Tibial artery (tissue), 4 donors: ENCODE measurements around the gene TSHZ1.

Experiments used
- DNase-seq, 2 donors: peaks; one replicate each; pipeline ENCODE4 v3.0.0-alpha.2; 2019
- H3K27ac ChIP-seq, 2 donors: fragments of 200-600 bp; sonication (generic) in 1 of 2; 1 replicate in 1 of 2; 2 replicates in 1 of 2; pipeline ENCODE4 v1.5.1; 2018 to 2019; ENCODE audit warnings: mild to moderate bottlenecking in 1 of 2
- H3K27me3 ChIP-seq, 2 donors: fragments of 200-600 bp; sonication (generic) in 1 of 2; one replicate each; pipeline versions ENCODE4 v1.5.1 to v1.6.0; 2016 to 2019
- H3K36me3 ChIP-seq, 3 donors: fragments of 200-600 bp; sonication (generic) in 2 of 3; one replicate each; pipeline ENCODE4 v1.5.1; 2016 to 2019; ENCODE audit warnings: mild to moderate bottlenecking in 2 of 3
- H3K4me1 ChIP-seq, 4 donors: fragments of 200-600 bp; sonication (generic) in 2 of 4; 1 replicate in 3 of 4; 2 replicates in 1 of 4; pipeline ENCODE4 v1.5.1; 2016 to 2019
- H3K4me3 ChIP-seq, 2 donors: fragments of 200-600 bp; sonication (generic) in 1 of 2; 1 replicate in 1 of 2; 2 replicates in 1 of 2; pipeline ENCODE4 v1.5.1; 2018 to 2019; ENCODE audit warnings: mild to moderate bottlenecking in 2 of 2
- H3K9me3 ChIP-seq, 3 donors: fragments of 200-600 bp; sonication (generic) in 1 of 3; one replicate each; pipeline ENCODE4 v1.5.1; 2016 to 2019
- CTCF ChIP-seq, 2 experiments: fragments of 200-600 bp in 1 of 2; fragments of 450-650 bp in 1 of 2; IDR thresholded peaks; one replicate each; pipeline ENCODE4 v1.5.1; 2017 to 2019; ENCODE audit warnings: antibody characterized with exemption in 2 of 2, mild to moderate bottlenecking in 1 of 2, moderate library complexity in 1 of 2
- intact Hi-C: fragments of 100-400 bp; cut with DNase I; formaldehyde crosslinking; loops from one replicate; pipeline ENCODE4 v1.15.0; 2023; ENCODE audit warnings: low total_unique reads

TSHZ1 gene

DNA sequence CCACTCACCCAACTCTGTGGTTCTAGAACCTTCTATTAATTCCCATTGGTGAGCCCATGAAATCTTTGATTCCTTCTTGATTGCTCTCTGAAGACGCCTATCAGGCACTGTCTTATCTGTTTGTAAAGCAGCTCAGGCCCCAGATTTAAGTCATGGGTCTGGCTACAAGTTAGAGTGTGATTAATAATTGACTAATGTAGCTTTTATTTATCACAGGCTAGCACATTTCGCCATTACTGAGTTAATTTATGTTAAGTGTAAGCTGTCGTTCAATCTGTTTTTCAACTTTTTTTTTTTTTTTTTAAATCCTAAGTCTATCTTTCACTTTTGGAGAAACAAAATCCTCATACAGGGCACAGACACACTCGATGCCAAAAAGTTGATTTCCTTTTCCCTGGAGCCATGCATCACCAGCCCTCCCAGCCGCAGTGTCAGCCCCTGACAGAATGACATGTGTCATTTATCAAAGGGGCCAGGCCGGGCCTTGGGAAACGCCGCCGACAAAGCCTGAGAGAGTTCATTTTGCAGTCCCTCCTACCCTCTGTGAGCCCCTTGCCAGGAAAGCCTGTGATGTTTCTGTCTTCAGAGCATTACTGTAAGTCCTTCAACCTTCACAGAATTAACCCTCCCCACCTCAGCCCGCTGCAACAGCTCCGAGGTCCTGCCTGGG, 15.8 kb downstream of the TSHZ1 start:
- Histone ChIP-seq H3K36me3 (no peaks in the 10 kb centered on the region), H3K4me1 (peaks cover 0 to 26% (median 10%) of the 10 kb centered on the region in 4 donors), H3K4me3 (peak overlapping the region; percentile 39 to 41), H3K27ac (peak overlapping the region; percentile 41 to 53), H3K27me3 (no peaks in the 10 kb centered on the region), H3K9me3 (no peaks in the 10 kb centered on the region)
- no peak for TF ChIP-seq CTCF (IDR thresholded peaks at IDR 0.05)
- intact Hi-C loops: no loop called here
- no peak for DNase-seq

DNA sequence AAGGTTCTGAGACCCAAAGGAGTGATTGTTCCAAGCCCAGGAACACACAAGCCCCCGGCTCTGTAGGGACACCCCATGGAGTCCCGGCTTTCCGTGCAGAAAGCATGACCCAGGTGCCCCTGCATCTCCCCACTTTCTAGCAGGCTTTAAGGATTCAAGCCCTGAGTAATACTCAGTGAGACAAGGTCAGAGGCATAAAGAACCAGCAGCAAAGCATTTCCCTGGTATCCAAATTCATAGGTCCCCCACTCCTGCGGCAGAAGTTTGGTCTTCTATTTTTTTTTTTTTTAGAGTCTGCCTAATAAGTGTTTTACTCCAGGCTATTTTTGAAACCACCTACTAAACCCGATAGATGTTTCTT, 16.3 kb downstream of the TSHZ1 start:
- Histone ChIP-seq H3K4me3 (peak overlapping the region; percentile 39 to 41), H3K27ac (peak overlapping the region; percentile 41 to 53), H3K9me3 (no peaks in the 10 kb centered on the region), H3K36me3 (no peaks in the 10 kb centered on the region), H3K27me3 (no peaks in the 10 kb centered on the region), H3K4me1 (peaks cover 0 to 26% (median 10%) of the 10 kb centered on the region in 4 donors)
- intact Hi-C loops: no loop called here
- DNase-seq: no peak
- TF ChIP-seq CTCF (IDR thresholded peaks at IDR 0.05): no peak

GRCh38 chr18:75227535-75228296, 17.1 kb downstream of the TSHZ1 start:
- Histone ChIP-seq H3K27me3 (no peaks in the 10 kb centered on the region), H3K36me3 (no peaks in the 10 kb centered on the region), H3K4me3 (peak overlapping the region; percentile 39 to 41), H3K4me1 (peaks cover 0 to 26% (median 10%) of the 10 kb centered on the region in 4 donors), H3K27ac (peak overlapping the region in 1 of 2 donors; percentile 5), H3K9me3 (no peaks in the 10 kb centered on the region)
- intact Hi-C loops: no loop called here
- no peak for DNase-seq
- no peak for TF ChIP-seq CTCF (IDR thresholded peaks at IDR 0.05)

DNA sequence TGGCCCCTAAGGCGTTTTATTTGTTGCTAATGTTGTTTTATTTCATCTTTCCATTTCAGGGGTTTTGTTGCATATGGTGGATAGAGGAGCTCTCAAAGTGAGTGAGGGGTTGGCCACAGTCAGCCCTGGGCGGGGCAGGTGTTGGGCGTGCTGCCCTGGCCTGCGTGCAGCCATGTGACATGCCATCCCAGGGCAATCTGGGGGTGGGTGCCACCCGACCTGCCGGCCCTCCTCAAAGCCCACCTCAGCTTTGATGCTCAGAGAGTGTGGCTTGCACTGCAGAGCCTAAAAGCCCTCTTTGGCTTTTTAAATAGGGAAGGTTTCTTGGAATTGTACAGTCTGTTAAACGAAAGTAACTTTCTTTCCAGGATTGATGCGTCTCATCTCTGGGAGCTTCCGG, 18.4 kb downstream of the TSHZ1 start:
- H3K4me3 ChIP-seq: no peak overlapping the region
- no peaks in the 10 kb centered on the region for H3K36me3 ChIP-seq
- no peaks in the 10 kb centered on the region for H3K27me3 ChIP-seq
- intact Hi-C loops: no loop called here
- DNase-seq: no peak
- peaks cover 0 to 26% (median 10%) of the 10 kb centered on the region in 4 donors for H3K4me1 ChIP-seq
- TF ChIP-seq CTCF (IDR thresholded peaks at IDR 0.05): no peak
- no peak overlapping the region for H3K27ac ChIP-seq
- H3K9me3 ChIP-seq: no peaks in the 10 kb centered on the region

DNA sequence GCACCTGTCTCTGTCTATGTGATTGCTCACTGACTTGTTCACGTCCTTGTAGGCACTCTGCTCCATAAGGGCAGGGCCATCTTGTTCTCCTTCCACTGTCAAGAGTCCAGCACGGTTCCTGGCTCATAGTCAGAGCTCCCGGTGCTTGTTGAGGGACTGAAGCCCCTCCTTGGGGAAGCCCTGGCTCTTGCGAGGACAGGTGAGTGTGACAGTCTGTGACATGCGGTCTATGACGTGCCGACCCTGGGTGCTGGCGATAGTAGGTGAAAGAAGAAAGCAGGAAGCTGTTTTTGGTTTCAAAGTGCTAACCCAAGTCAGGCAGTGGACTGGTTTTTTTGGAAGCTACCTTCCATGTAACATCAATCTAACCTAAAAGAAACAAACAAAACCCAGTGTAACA, 18.8 kb downstream of the TSHZ1 start:
- Histone ChIP-seq H3K4me3 (no peak overlapping the region), H3K36me3 (no peaks in the 10 kb centered on the region), H3K27me3 (no peaks in the 10 kb centered on the region), H3K4me1 (peaks cover 0 to 26% (median 10%) of the 10 kb centered on the region in 4 donors), H3K27ac (no peak overlapping the region), H3K9me3 (no peaks in the 10 kb centered on the region)
- no peak for DNase-seq
- TF ChIP-seq CTCF (IDR thresholded peaks at IDR 0.05): no peak
- intact Hi-C loops: no loop called here
